ENCODE measurements around the gene LRIT2. TPM values are rescaled to one million over a fixed set of nuclear protein-coding genes. Genes with fewer than 3 reads are reported as not detected.

LRIT2 gene
- total and polyA plus RNA-seq, 9 of the 15 experiments (the other 6 are each of a cell fraction or from before 2014, with no cell fraction given), result not detected

- no peak for DNase-seq (ENCODE audit: extremely low read depth in 1 of 4, low spot score in 3 of 4)
- Histone ChIP-seq H3K9ac (ENCODE audit: insufficient read depth in 1 of 2, low read depth in 2 of 2, low read length in 2 of 2) (no peak overlapping the region), H4K20me1 (replicated peaks; ENCODE audit: control insufficient read depth, insufficient read depth, low read length) (no peaks in the 10 kb centered on the region; the same call in 1 of the 2 replicates), H3K4me1 (replicated peaks in 1 of 2; ENCODE audit: control insufficient read depth in 2 of 2, insufficient read depth in 2 of 2, low read length in 2 of 2) (no peaks in the 10 kb centered on the region), H3K27ac (ENCODE audit: extremely low read depth, low read depth, low read length) (no peak overlapping the region), H3K9me1 (ENCODE audit: control insufficient read depth, insufficient read depth, low read length) (no peaks in the 10 kb centered on the region), H3K9me3 (replicated peaks; ENCODE audit: control insufficient read depth, insufficient read depth, low read depth, low read length) (no peaks in the 10 kb centered on the region), H3K27me3 (ENCODE audit: control insufficient read depth in 2 of 2, insufficient read depth in 2 of 2, low read length in 2 of 2) (peaks cover 0 to 24% of the 10 kb centered on the region in 2 experiments; a peak in 2 of 5 replicates), H3K36me3 (ENCODE audit: control insufficient read depth, insufficient read depth, low read length) (no peaks in the 10 kb centered on the region), H3K79me2 (ENCODE audit: control insufficient read depth, insufficient read depth, low read length) (no peaks in the 10 kb centered on the region), H3K4me2 (ENCODE audit: insufficient read depth, low read length) (no peak overlapping the region), H2AFZ (ENCODE audit: low read depth, low read length) (no peak overlapping the region), H3K4me3 (no peak overlapping the region)
- CTCF ChIA-PET (ENCODE audit: low intra/inter-chr PET ratio), result interaction anchor here (0.6 kb wide), 1 partner anchor 168 kb away, joined by 3 read pairs; no protein-coding TSS in a partner anchor
- no peak for FAIRE-seq
- 0% methylated on average over 2 of the region's 2 CpGs for WGBS (ENCODE audit: insufficient coverage, low coverage, missing lambda C conversion rate)
- in situ Hi-C loops (cut with MboI) (loop anchor here (5.0 kb wide), 2 partner anchors 58 to 273 kb away; partner anchors contain the start of gene CCSER2), intact Hi-C loops (cut with micrococcal nuclease) (loop anchor here (5.0 kb wide), 2 partner anchors 33 to 58 kb away; partner anchors contain the start of gene CCSER2)
- no peak for ATAC-seq
- BruUV-seq (replicated peaks), result no TSS peak
- TF ChIP-seq FOSL1 (tag; conservative IDR thresholded peaks at IDR 0.05) (peak; percentile 15; the same call in 1 of the 2 replicates), CEBPG (CRISPR knock-in tag; IDR thresholded peaks at IDR 0.05) (no peak), CEBPG (tag; conservative IDR thresholded peaks at IDR 0.05 in 1 of 2, IDR thresholded peaks at IDR 0.05 in 1 of 2) (peak in 1 of 2 experiments; percentile 87; a peak in 3 of 4 replicates), ZNF347 (CRISPR knock-in tag; IDR thresholded peaks at IDR 0.05; ENCODE audit: low read depth) (no peak), ZNF561 (CRISPR knock-in tag; conservative IDR thresholded peaks at IDR 0.05) (no peak), DDX20 (tag; IDR thresholded peaks at IDR 0.05; ENCODE audit: low read depth) (no peak), YBX1 (IDR thresholded peaks at IDR 0.05) (no peak)
- TF ChIP-seq, protein P1, sequence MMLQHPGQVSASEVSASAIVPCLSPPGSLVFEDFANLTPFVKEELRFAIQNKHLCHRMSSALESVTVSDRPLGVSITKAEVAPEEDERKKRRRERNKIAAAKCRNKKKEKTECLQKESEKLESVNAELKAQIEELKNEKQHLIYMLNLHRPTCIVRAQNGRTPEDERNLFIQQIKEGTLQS (IDR thresholded peaks at IDR 0.05), result 0 out of 2 replicates have a peak, but pooled peaks have one; percentile 23
- TF ChIP-seq, protein P1 (CRISPR knock-in tag; conservative IDR thresholded peaks at IDR 0.05), result no peak
- POLR2A ChIA-PET, result no interaction called here
Observed at GRCh38 chr10:84269773-84270172, 44.4 kb upstream of the LRIT2 start.

Data from K562 (cell line).